GM18873 (cell line): Measurements from ENCODE around the gene DPP6.
"Not testable (repeated sequence)": the region's sequence is repeated elsewhere in the genome, so short reads cannot be mapped to it uniquely, and the experiment has no call there.

Source experiments
- ATAC-seq: cut with Tn5 transposase; IDR thresholded peaks from one replicate; pipeline ENCODE4 v1.9.1; 2021; ENCODE audit warnings: mild to moderate bottlenecking, moderate library complexity, moderate number of reproducible peaks; ENCODE audit not compliant: unreplicated experiment, low FRiP score

The DPP6 gene

DNA sequence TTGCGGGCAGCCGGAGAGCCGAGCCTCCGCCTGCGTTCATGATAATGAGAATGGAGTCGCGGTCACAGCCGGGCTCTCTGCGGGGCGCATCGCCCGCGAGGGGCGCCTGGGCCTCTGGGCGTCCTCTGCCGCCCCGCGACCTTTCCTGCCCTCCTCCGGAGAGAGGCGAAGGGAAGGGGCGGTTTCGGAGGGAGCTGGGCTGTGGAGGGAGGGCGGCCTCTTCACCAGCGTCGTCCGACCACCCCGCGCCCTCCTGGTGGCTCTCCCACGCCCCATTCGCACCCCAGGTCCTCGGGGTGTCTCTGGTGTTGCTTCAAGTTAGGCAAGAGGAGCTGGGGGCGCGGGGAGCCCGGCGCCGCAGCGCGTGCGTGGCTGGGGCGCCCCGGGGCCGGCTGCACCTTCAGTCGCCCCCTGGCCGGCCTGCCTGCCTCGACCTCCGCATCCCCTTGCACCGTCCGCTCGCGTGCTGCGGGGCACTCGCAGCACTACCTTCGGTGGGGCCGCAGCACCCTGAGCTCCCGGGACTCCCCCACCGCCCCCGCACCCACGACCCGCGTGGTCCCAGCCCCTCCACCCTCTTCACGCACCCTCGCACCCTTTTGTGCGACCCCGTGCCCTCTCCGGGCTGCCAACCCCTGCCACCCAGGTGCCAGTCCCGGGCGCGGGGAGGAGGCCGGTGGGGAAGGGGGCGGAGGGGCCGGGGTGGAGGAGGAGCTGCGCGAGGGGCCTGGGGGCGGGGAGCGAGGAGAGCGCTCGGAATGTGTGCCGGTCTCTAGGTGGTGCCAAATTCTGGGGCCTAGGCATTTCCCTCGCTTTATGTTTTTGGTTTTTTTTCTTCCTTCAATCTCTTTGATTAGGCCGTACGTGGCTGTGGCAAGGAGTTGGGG, at the start of gene DPP6:
TSS of gene DPP6 (plus strand) at position 756 of the 887 bp plus-strand sequence.
- not testable (repeated sequence) for ATAC-seq

GRCh38 chr7:154009423-154009911, 42.7 kb upstream of the DPP6 start:
- not testable (repeated sequence) for ATAC-seq

DNA sequence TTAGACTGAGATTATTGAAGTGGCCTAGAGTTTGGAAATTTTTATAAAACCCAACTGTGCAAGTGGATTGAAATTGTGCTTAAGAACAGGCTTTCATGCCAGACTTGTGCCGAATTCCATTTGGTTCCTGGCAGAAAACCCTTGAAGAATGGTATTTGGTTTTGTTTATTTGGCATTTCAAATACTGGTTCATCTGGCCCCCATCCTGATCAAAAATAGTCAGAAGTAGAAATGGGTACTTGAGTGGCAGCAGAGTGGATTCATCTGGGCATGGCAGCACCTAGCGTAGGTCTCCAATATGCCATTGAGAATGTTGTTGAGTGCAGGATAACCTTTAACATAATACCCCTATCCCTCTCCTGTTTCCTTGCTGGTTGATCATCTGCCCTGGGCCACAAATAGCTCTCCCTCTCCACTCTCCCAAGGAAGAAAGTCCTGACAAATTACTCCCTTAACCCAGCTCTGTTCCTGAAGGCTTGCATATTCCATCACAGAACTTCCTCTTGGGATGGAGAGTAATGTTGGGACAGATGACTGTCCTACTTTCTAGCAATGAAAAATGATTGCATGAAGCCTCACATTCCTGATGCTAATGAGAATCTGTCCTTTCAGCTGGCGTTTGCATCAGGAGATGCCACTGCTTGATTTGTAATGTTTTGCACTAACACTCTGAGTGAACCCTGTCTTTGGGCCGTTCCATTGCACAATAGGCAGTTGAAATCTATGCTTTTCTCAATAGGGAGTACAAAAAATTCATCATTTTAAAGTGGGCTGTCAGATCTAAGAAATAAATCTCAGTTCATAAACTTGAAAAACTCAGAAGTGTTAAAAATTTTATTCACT, 41.3 kb upstream of the DPP6 start:
- not testable (repeated sequence) for ATAC-seq

DNA sequence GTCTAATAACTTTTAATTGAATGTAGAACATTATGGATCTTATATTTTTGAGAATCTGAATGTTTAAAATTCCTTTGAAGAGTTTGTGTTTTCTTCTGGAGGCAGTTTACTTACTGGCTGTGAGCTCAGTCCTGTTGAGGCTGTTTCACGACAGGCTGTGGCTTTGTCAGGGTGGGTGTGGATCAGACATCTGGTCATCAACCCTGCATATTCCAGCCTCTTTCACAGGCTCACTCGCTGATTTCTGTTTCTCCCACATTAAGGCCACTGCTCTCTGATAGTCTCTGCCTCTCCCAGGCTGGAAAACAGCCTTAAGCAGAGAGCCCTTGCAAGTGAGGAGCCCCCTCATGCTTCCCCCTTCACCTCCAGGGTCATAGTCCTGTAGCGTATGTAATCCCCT, 39.4 kb upstream of the DPP6 start:
- not testable (repeated sequence) for ATAC-seq

GRCh38 chr7:154015636-154016035, 36.6 kb upstream of the DPP6 start:
- ATAC-seq, result not testable (repeated sequence)

- not testable (repeated sequence) for ATAC-seq
Measured at GRCh38 chr7:154018354-154018753, 33.8 kb upstream of the DPP6 start.

DNA sequence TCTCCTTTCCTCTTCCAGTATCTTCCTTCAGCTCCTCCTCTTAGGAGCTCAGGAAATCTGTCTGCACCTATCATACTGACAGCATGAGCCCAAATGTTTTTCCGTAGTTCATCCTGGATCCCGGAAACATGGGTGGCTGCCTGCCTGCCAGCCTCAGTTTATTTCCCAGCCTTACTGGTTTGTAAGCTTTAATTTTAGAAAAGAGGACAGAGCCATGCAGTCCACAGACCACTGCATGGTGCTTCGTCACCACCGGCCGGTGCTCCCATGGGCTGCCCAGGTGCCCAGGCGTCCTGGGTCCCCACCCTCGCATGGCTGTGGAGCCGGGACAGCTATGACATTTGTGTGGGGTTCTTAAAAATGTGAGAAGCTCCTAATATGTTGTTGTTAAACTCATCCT, 24.4 kb upstream of the DPP6 start:
- ATAC-seq, result not testable (repeated sequence)

DNA sequence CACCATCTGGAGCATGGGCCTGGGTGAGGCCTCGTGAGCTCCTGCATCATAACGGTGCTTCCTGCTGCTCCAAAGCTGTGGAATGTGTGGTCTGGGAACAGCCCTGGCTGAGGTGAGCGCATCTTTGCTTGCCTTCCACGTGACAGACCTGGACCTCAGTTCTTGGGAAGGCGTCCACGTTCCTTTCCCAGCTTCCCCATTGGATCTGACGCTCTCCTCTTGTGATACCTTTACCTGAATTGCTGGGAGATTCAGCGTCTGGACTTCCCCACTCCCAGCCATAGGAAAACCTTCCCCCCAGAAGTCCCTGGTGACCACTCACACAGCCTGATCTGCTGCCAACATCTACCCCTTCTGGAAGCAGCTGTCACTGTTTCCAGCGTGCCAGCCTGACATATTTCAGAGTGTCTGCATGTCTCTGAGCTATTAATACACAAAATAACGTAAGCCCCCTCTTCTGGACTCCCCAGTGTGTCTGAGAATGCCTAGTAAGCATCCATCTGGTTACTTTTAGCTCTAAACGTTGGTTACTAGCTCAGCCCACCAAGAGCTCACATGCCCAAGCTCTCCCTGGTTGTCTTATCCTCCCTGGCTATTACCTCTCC, 21.6 kb upstream of the DPP6 start:
- not testable (repeated sequence) for ATAC-seq

DNA sequence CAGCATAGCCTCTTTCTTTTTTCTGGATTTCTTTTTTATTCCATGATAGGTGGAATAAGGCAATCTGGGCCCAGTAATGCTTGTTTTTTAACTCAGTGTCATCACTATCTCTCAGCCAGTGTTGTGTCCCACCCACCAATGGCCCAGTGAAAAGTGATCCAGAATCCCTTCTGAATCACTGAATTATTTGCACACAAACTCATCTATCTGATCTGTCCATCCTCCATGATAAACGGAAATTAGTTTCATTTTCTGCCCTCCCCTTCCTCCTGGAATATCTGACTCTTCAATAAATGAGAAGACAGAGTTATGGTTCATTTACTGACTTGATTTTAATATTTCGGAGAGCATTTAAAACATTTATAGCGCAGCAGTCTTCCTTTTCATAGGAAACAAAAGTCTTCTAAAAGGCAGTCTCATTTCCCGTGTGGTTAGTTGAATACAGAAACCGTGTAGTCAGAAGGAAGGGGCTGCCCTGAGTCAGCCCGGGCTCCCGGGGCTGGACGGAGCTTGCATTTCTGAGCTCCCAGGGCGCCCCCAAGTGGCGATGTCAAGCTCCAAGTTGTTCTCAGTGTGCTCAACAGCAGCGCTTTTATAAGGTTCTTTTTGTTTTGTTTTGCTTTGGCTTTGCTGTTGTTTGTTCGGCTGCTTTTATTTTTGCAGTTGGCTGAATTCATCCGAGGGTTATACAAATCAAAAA, 12.6 kb upstream of the DPP6 start:
- not testable (repeated sequence) for ATAC-seq

- ATAC-seq, result not testable (repeated sequence)
Measured at GRCh38 chr7:154050394-154050793, 1.8 kb upstream of the DPP6 start.

DNA sequence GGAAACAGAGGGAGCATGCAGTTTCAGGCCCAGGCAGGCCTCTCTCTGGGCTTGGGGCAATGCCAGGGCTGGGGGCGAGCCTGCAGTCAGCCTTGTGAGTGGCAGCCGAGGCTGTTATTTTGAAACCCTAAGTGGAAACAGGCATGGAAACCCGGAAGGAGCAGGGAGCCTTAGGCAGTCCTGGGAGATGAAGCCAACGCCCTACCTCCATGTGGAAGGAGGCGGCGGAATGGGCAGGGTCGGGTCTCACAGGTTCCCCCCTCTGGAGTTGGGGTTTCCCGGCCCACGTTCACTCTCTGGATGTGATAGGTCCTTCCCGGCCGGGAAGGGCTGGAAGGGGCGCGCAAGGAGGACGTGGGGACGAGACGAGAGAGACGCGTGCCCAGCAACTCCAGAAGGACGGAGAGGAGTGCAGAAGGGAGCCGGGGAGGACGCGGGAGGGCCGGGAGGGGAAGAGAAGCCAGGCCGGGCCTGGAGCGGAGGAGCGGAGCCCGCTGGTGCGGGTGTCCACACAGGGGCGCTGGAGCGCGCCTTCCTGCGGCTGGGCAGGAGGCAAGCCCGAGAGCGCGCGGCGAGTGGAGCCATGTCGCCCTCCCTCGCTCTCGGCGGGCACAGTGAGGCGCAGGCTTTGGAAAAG, 1.1 kb upstream of the DPP6 start:
- not testable (repeated sequence) for ATAC-seq

DNA sequence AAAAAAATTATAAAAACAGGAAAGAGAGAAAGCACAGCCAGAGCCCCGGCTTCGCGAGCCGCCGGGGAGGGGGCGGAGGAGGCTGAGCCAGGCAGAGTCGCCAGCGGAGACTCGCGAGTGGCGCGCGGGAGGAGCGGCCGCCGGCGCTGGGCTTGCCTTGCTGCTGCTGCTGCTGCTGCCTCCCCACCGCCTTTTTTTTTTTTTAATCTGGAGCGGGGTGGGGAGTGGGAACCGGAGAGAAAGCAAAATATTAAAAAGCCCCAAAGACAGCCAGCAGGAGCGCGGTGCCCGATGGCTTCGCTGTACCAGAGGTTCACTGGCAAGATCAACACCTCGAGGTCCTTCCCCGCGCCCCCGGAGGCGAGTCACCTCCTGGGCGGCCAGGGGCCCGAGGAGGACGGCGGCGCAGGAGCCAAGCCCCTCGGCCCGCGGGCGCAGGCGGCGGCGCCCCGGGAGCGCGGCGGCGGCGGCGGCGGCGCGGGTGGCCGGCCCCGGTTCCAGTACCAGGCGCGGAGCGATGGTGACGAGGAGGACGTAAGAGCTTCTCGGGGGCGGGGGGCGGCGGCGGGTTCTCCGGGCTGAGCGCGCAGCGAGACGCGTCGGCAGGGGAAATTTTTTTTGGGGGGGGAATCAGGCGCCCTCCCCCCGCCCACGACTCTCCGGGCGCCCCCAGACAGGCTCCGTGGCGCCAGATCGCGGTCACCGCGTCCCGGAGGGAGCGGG, 493 bp downstream of the DPP6 start:
- ATAC-seq, result not testable (repeated sequence)

GRCh38 chr7:154053466-154054312, 1.5 kb downstream of the DPP6 start:
- ATAC-seq, result not testable (repeated sequence)

- ATAC-seq, result not testable (repeated sequence)
Measured at GRCh38 chr7:154054664-154055063, 2.5 kb downstream of the DPP6 start.

DNA sequence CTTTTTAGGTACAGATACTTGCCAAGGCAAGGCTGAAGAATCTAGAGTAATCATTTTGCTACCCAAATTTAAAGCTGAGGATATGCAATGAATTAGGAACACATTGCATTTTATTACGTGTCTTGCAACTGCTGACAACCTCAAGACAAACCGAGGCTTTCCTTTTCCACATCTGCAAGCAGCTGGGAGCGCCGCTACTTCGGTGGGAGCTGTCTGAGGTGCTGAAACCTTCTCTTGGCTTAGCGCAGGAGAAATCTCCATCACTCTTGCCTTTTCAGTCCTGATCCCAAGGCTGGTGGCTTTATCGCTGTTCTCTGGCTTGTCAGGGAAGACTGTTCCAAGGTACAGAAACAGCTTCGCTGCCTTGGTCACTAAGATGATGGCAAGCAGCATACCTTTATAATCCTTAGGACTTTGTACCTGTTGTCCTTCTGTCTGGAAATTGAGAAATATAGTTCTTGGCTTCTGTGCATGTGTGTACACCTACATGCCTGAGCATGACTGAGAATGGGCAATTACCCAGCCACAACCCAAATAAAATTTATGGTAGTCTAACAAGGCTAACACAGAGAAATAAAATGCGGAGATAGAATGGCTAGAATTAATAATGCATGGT, 3.4 kb downstream of the DPP6 start:
- not testable (repeated sequence) for ATAC-seq

GRCh38 chr7:154058783-154059182, 6.6 kb downstream of the DPP6 start:
- ATAC-seq, result not testable (repeated sequence)

DNA sequence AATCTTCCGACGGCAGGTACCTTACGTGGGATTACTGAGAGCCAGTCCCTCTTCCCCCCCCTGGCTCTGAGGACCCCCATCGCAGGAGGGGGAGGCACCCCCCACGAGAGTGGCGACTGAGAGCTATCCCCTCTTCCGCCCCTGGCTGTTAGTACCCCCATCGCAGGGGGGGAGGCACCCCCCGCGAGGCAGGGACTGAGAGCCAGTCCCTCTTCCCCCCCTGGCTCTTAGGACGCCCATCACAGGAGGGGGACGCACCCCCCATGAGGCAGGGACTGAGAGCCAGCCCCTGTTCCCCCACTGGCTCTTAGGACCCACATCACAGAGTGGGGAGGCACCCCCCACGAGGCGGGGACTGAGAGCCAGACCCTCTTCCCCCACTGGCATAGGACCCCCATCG, 8.4 kb downstream of the DPP6 start:
- not testable (repeated sequence) for ATAC-seq
